ENCODE measurements around the gene ZNF219. TPM values are rescaled to one million over a fixed set of nuclear protein-coding genes. Genes with fewer than 3 reads are reported as not detected.

ZNF219 gene
- total and polyA plus RNA-seq, 2 of the 13 experiments (the other 11 are each of a cell fraction or from before 2014, with no cell fraction given) = 34.5 to 36.6 TPM

DNA sequence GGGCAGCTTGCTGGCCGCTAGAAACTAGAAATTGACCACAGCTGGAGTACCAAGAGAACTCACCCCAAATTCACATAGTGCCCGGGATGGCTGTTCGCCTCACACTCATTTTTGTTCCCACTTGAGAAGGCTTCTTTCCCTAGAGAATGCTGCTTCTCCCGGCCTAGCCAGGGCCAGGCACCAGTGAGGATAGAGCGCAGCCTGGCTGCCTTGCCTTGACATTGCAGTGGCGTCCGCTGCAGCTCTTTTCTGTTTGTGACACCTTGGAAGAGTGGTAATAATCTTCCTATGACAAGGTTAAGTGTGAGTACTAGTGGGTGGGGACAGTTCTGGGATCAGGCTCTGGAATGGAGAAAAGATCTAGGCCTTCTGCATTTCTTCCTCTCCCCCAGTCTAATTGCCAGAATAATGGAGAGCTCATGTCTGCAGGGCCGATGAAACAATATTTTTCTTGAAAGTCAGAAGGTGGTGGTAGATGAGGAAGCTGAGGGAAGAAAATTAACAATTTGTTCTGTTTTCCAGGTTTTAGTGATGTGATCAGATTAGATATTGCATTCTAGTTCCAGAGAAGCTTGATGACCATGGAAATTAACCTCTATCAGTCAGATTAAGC lies 6.1 kb upstream of the ZNF219 start (continued):
- TF ChIP-seq, protein P1, sequence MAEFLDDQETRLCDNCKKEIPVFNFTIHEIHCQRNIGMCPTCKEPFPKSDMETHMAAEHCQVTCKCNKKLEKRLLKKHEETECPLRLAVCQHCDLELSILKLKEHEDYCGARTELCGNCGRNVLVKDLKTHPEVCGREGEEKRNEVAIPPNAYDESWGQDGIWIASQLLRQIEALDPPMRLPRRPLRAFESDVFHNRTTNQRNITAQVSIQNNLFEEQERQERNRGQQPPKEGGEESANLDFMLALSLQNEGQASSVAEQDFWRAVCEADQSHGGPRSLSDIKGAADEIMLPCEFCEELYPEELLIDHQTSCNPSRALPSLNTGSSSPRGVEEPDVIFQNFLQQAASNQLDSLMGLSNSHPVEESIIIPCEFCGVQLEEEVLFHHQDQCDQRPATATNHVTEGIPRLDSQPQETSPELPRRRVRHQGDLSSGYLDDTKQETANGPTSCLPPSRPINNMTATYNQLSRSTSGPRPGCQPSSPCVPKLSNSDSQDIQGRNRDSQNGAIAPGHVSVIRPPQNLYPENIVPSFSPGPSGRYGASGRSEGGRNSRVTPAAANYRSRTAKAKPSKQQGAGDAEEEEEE (CRISPR knock-in tag; IDR thresholded peaks at IDR 0.05; ENCODE audit: borderline replicate concordance) = no peak
- TF ChIP-seq, protein P2, sequence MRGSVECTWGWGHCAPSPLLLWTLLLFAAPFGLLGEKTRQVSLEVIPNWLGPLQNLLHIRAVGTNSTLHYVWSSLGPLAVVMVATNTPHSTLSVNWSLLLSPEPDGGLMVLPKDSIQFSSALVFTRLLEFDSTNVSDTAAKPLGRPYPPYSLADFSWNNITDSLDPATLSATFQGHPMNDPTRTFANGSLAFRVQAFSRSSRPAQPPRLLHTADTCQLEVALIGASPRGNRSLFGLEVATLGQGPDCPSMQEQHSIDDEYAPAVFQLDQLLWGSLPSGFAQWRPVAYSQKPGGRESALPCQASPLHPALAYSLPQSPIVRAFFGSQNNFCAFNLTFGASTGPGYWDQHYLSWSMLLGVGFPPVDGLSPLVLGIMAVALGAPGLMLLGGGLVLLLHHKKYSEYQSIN (CRISPR knock-in tag; IDR thresholded peaks at IDR 0.05; ENCODE audit: borderline replicate concordance) = no peak
- TF ChIP-seq SSRP1 (CRISPR knock-in tag; IDR thresholded peaks at IDR 0.05) = peak; percentile 75; the same call in 1 of the 2 replicates
- peak; percentile 6 for TF ChIP-seq ZFX (CRISPR knock-in tag; IDR thresholded peaks at IDR 0.05; ENCODE audit: low read depth)
- TF ChIP-seq RNF2 (conservative IDR thresholded peaks at IDR 0.05; ENCODE audit: low read depth) = no peak
- no peak for TF ChIP-seq SIX4 (CRISPR knock-in tag; IDR thresholded peaks at IDR 0.05)
- no peak for TF ChIP-seq TSC22D2 (CRISPR knock-in tag; IDR thresholded peaks at IDR 0.05; ENCODE audit: borderline replicate concordance)
- no peak for TF ChIP-seq ZNF160 (CRISPR knock-in tag; IDR thresholded peaks at IDR 0.05)
- TF ChIP-seq HNRNPUL1 (IDR thresholded peaks at IDR 0.05; ENCODE audit: low read depth, low read length) = no peak
- no peak; the same call in 1 of the 2 replicates for TF ChIP-seq TARDBP (CRISPR knock-in tag; IDR thresholded peaks at IDR 0.05)
- 0 out of 2 replicates have a peak, but pooled peaks have one; percentile 37 for TF ChIP-seq AKAP8 (CRISPR knock-in tag; IDR thresholded peaks at IDR 0.05)
- no peak for TF ChIP-seq ZNF101 (CRISPR knock-in tag; IDR thresholded peaks at IDR 0.05; ENCODE audit: borderline replicate concordance, low read depth)
- TF ChIP-seq, protein P3, sequence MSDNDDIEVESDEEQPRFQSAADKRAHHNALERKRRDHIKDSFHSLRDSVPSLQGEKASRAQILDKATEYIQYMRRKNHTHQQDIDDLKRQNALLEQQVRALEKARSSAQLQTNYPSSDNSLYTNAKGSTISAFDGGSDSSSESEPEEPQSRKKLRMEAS (IDR thresholded peaks at IDR 0.05) = no peak
- TF ChIP-seq HDAC1 (CRISPR knock-in tag; IDR thresholded peaks at IDR 0.05) = no peak
- no peak for TF ChIP-seq NFKB2 (CRISPR knock-in tag; IDR thresholded peaks at IDR 0.05; ENCODE audit: borderline replicate concordance)
- TF ChIP-seq YEATS2 (CRISPR knock-in tag; IDR thresholded peaks at IDR 0.05; ENCODE audit: borderline replicate concordance) = no peak
- 0 out of 2 replicates have a peak, but pooled peaks have one; percentile 12 for TF ChIP-seq NFE2L2 (IDR thresholded peaks at IDR 0.05; ENCODE audit: low read length)
- TF ChIP-seq, protein P4, sequence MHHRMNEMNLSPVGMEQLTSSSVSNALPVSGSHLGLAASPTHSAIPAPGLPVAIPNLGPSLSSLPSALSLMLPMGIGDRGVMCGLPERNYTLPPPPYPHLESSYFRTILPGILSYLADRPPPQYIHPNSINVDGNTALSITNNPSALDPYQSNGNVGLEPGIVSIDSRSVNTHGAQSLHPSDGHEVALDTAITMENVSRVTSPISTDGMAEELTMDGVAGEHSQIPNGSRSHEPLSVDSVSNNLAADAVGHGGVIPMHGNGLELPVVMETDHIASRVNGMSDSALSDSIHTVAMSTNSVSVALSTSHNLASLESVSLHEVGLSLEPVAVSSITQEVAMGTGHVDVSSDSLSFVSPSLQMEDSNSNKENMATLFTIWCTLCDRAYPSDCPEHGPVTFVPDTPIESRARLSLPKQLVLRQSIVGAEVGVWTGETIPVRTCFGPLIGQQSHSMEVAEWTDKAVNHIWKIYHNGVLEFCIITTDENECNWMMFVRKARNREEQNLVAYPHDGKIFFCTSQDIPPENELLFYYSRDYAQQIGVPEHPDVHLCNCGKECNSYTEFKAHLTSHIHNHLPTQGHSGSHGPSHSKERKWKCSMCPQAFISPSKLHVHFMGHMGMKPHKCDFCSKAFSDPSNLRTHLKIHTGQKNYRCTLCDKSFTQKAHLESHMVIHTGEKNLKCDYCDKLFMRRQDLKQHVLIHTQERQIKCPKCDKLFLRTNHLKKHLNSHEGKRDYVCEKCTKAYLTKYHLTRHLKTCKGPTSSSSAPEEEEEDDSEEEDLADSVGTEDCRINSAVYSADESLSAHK (CRISPR knock-in tag; IDR thresholded peaks at IDR 0.05; ENCODE audit: borderline replicate concordance) = no peak
- TF ChIP-seq, protein P5, sequence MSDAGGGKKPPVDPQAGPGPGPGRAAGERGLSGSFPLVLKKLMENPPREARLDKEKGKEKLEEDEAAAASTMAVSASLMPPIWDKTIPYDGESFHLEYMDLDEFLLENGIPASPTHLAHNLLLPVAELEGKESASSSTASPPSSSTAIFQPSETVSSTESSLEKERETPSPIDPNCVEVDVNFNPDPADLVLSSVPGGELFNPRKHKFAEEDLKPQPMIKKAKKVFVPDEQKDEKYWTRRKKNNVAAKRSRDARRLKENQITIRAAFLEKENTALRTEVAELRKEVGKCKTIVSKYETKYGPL (CRISPR knock-in tag; IDR thresholded peaks at IDR 0.05) = no peak
- TF ChIP-seq ZSCAN22 (CRISPR knock-in tag; IDR thresholded peaks at IDR 0.05) = no peak; the same call in none of the 2 replicates
- TF ChIP-seq KDM5A (IDR thresholded peaks at IDR 0.05; ENCODE audit: borderline replicate concordance, low read length) = peak; percentile 67; the same call in 1 of the 2 replicates
- peak; percentile 27 for TF ChIP-seq XRCC5 (optimal IDR thresholded peaks at IDR 0.05; ENCODE audit: low read length)
- TF ChIP-seq HMGA1 (CRISPR knock-in tag; conservative IDR thresholded peaks at IDR 0.05) = no peak
- no peak for TF ChIP-seq MED8 (CRISPR knock-in tag; IDR thresholded peaks at IDR 0.05; ENCODE audit: insufficient replicate concordance)

Measured in HepG2 (cell line).